ENCODE data around the gene SLCO4A1.

The SLCO4A1 gene

GRCh38 chr20:62657956-62658355 lies 15.7 kb downstream of the SLCO4A1 start:
- Histone ChIP-seq H3K9me2 (replicated peaks; ENCODE audit: control insufficient read depth, low read length) (no peaks in the 10 kb centered on the region), H3K4me3 (ENCODE audit: low read length) (no peak overlapping the region), H3K27me3 (ENCODE audit: control insufficient read depth, low read length) (no peaks in the 10 kb centered on the region), H3F3A (ENCODE audit: control insufficient read depth, insufficient read depth) (no peaks in the 10 kb centered on the region), H3K79me2 (ENCODE audit: control insufficient read depth, low read length) (peaks cover 60% of the 10 kb centered on the region), H3K9me3 (ENCODE audit: control insufficient read depth, insufficient read depth, low read length) (no peaks in the 10 kb centered on the region), H3K27ac (ENCODE audit: low read depth, low read length) (no peak overlapping the region), H3K36me3 (ENCODE audit: control insufficient read depth, low read length) (peaks cover 86% of the 10 kb centered on the region), H3K4me1 (ENCODE audit: control insufficient read depth, low read length) (peaks cover 27% of the 10 kb centered on the region), H4K20me1 (ENCODE audit: control insufficient read depth, insufficient read depth, low read depth, low read length) (peaks cover 13% of the 10 kb centered on the region; the same call in 1 of the 2 replicates), H3K4me2 (ENCODE audit: low read length) (no peak overlapping the region)
- no peak for TF ChIP-seq EZH2phosphoT487 (IDR thresholded peaks at IDR 0.05; ENCODE audit: borderline replicate concordance, low read length)
- no peak for TF ChIP-seq CTCF (IDR thresholded peaks at IDR 0.05; ENCODE audit: low read depth, low read length, poor library complexity, severe bottlenecking)

- no peak overlapping the region for H3K4me2 ChIP-seq (ENCODE audit: low read length)
- no peaks in the 10 kb centered on the region for H3K9me2 ChIP-seq (replicated peaks; ENCODE audit: control insufficient read depth, low read length)
- H3K27me3 ChIP-seq (ENCODE audit: control insufficient read depth, low read length) = no peaks in the 10 kb centered on the region
- TF ChIP-seq CTCF (IDR thresholded peaks at IDR 0.05; ENCODE audit: low read depth, low read length, poor library complexity, severe bottlenecking) = no peak
- TF ChIP-seq EZH2phosphoT487 (IDR thresholded peaks at IDR 0.05; ENCODE audit: borderline replicate concordance, low read length) = no peak
- H3F3A ChIP-seq (ENCODE audit: control insufficient read depth, insufficient read depth) = no peaks in the 10 kb centered on the region
- H3K9me3 ChIP-seq (ENCODE audit: control insufficient read depth, insufficient read depth, low read length) = no peaks in the 10 kb centered on the region
- H3K4me3 ChIP-seq (ENCODE audit: low read length) = no peak overlapping the region
- H3K36me3 ChIP-seq (ENCODE audit: control insufficient read depth, low read length) = peaks cover 82% of the 10 kb centered on the region
- peaks cover 52% of the 10 kb centered on the region for H3K79me2 ChIP-seq (ENCODE audit: control insufficient read depth, low read length)
- H3K27ac ChIP-seq (ENCODE audit: low read depth, low read length) = no peak overlapping the region
- peaks cover 20% of the 10 kb centered on the region for H3K4me1 ChIP-seq (ENCODE audit: control insufficient read depth, low read length)
- peaks cover 10% of the 10 kb centered on the region; the same call in 1 of the 2 replicates for H4K20me1 ChIP-seq (ENCODE audit: control insufficient read depth, insufficient read depth, low read depth, low read length)
These were observed 16.4 kb downstream of the SLCO4A1 start for GRCh38 chr20:62658593-62659178.

- Histone ChIP-seq H3K27me3 (ENCODE audit: control insufficient read depth, low read length) (no peaks in the 10 kb centered on the region), H3K27ac (ENCODE audit: low read depth, low read length) (no peak overlapping the region), H3K9me2 (replicated peaks; ENCODE audit: control insufficient read depth, low read length) (no peaks in the 10 kb centered on the region), H3K36me3 (ENCODE audit: control insufficient read depth, low read length) (peaks cover 82% of the 10 kb centered on the region), H3K9me3 (ENCODE audit: control insufficient read depth, insufficient read depth, low read length) (no peaks in the 10 kb centered on the region), H3K4me3 (ENCODE audit: low read length) (no peak overlapping the region), H3K4me2 (ENCODE audit: low read length) (no peak overlapping the region), H3F3A (ENCODE audit: control insufficient read depth, insufficient read depth) (no peaks in the 10 kb centered on the region), H4K20me1 (ENCODE audit: control insufficient read depth, insufficient read depth, low read depth, low read length) (0 out of 2 replicates have a peak, but pooled peaks cover 10% of the 10 kb centered on the region), H3K79me2 (ENCODE audit: control insufficient read depth, low read length) (peaks cover 43% of the 10 kb centered on the region), H3K4me1 (ENCODE audit: control insufficient read depth, low read length) (peaks cover 10% of the 10 kb centered on the region)
- TF ChIP-seq CTCF (IDR thresholded peaks at IDR 0.05; ENCODE audit: low read depth, low read length, poor library complexity, severe bottlenecking) (no peak), EZH2phosphoT487 (IDR thresholded peaks at IDR 0.05; ENCODE audit: borderline replicate concordance, low read length) (no peak)
These were observed 17.4 kb downstream of the SLCO4A1 start for GRCh38 chr20:62659488-62660239.

Measured in DOHH2 (cell line).